BJ (cell line): Measurements from ENCODE around the gene MAPRE2. TPM values are rescaled to one million over a fixed set of nuclear protein-coding genes. Genes with fewer than 3 reads are reported as not detected.

Experiments
- CTCF ChIA-PET: fragments of 350-600 bp; formaldehyde crosslinking; extraction: SDS; loops from one replicate; lab custom pipeline; 2021; ENCODE audit warnings: antibody characterized with exemption, inconsistent platforms; lab: Yijun Ruan, JAX
- POLR2A ChIA-PET: fragments of 300-600 bp; sonication (Branson Sonifier 250); formaldehyde crosslinking; extraction: SDS; loops from one replicate; lab custom pipeline; 2021; ENCODE audit warnings: antibody characterized with exemption; lab: Charles Lee
- DNase-seq: peaks from one replicate; pipeline ENCODE4 v3.0.0-alpha.2; 2011; ENCODE audit warnings: low read depth
- H3K27me3 ChIP-seq: 2 replicates; pipeline ENCODE4 v1.6.0; 2011; ENCODE audit warnings: low read length; ENCODE audit not compliant: control insufficient read depth, insufficient read depth
- H3K36me3 ChIP-seq: 2 replicates; pipeline ENCODE4 v1.5.1; 2011; ENCODE audit warnings: low read length; ENCODE audit not compliant: control insufficient read depth, insufficient read depth
- H3K4me3 ChIP-seq: 2 replicates; pipeline ENCODE4 v1.5.1; 2011; ENCODE audit warnings: low read depth, mild to moderate bottlenecking, control low read depth, low read length
- CTCF ChIP-seq: IDR thresholded peaks from 2 replicates; pipeline ENCODE4 v1.5.1; 2011; ENCODE audit warnings: low read depth, mild to moderate bottlenecking, control low read depth, inconsistent platforms, low read length, moderate library complexity; ENCODE audit not compliant: insufficient read depth
- polyA plus RNA-seq: library from polyadenylated mRNA; depleted of rRNA; stranded (reverse); fragments of >200 nt; gene quantifications from 2 replicates; pipeline ENCODE4 v1.2.3, GENCODE V29; 2011

MAPRE2 gene
- polyA plus RNA-seq, 1 experiment = 23.8 TPM

GRCh38 chr18:35089382-35089781 lies 48.2 kb downstream of the MAPRE2 start:
- no peaks in the 10 kb centered on the region for H3K27me3 ChIP-seq
- H3K4me3 ChIP-seq = no peak overlapping the region
- POLR2A ChIA-PET = no interaction called here
- no peak for TF ChIP-seq CTCF
- H3K36me3 ChIP-seq = no peaks in the 10 kb centered on the region
- DNase-seq = no peak
- CTCF ChIA-PET = no interaction called here

- DNase-seq = no peak
- Histone ChIP-seq H3K4me3 (no peak overlapping the region), H3K36me3 (no peaks in the 10 kb centered on the region), H3K27me3 (no peaks in the 10 kb centered on the region)
- ChIA-PET CTCF (no interaction called here), POLR2A (interaction anchor here (0.7 kb wide), 1 partner anchor 16 kb away, joined by 5 read pairs; no protein-coding TSS in a partner anchor)
- TF ChIP-seq CTCF = no peak
Measured at GRCh38 chr18:35089891-35090550, 48.8 kb downstream of the MAPRE2 start.

- Histone ChIP-seq H3K27me3 (no peaks in the 10 kb centered on the region), H3K36me3 (no peaks in the 10 kb centered on the region), H3K4me3 (no peak overlapping the region)
- DNase-seq = no peak
- TF ChIP-seq CTCF = no peak
- CTCF ChIA-PET = interaction anchor here (0.6 kb wide), 1 partner anchor 35 kb away, joined by 3 read pairs; no protein-coding TSS in a partner anchor
- POLR2A ChIA-PET = no interaction called here
Measured at GRCh38 chr18:35091841-35092240, 50.6 kb downstream of the MAPRE2 start.

- no peaks in the 10 kb centered on the region for H3K36me3 ChIP-seq
- H3K4me3 ChIP-seq = no peak overlapping the region
- H3K27me3 ChIP-seq = no peaks in the 10 kb centered on the region
- no peak for TF ChIP-seq CTCF
- CTCF ChIA-PET = interaction anchor here (0.7 to 1.7 kb wide), 4 partner anchors 18 to 47 kb away, joined by 3 to 5 read pairs (median 3); no protein-coding TSS in a partner anchor
- POLR2A ChIA-PET = no interaction called here
- no peak for DNase-seq
Measured at GRCh38 chr18:35095983-35096676, 54.9 kb downstream of the MAPRE2 start.

GRCh38 chr18:35096677-35097011 lies 55.4 kb downstream of the MAPRE2 start:
- ChIA-PET CTCF (interaction anchor here (0.7 to 1.7 kb wide), 4 partner anchors 17 to 47 kb away, joined by 3 to 5 read pairs (median 3); no protein-coding TSS in a partner anchor), POLR2A (no interaction called here)
- Histone ChIP-seq H3K4me3 (no peak overlapping the region), H3K36me3 (no peaks in the 10 kb centered on the region), H3K27me3 (no peaks in the 10 kb centered on the region)
- DNase-seq = no peak
- TF ChIP-seq CTCF = no peak
